ENCODE measurements around the gene CNTN4. TPM values are rescaled to one million over a fixed set of nuclear protein-coding genes. Genes with fewer than 3 reads are reported as not detected.

The CNTN4 gene
- polyA plus RNA-seq, 1 experiment: not detected

- no peak for DNase-seq (ENCODE audit: low read depth, low spot score)
- no peak for TF ChIP-seq CTCF (IDR thresholded peaks at IDR 0.05; ENCODE audit: low read depth, low read length)
- Histone ChIP-seq H3K9me3 (ENCODE audit: control insufficient read depth, insufficient read depth, low read length) (no peaks in the 10 kb centered on the region), H3K27ac (ENCODE audit: low read depth, low read length) (no peak overlapping the region), H3K27me3 (ENCODE audit: control insufficient read depth, insufficient read depth, low read length) (no peaks in the 10 kb centered on the region), H3K4me3 (ENCODE audit: low read depth, low read length) (no peak overlapping the region)
- ChIA-PET POLR2A (no interaction called here), CTCF (no interaction called here)
These were observed 120.2 kb downstream of the CNTN4 start for GRCh38 chr3:2218816-2219215.

GRCh38 chr3:2236203-2236602 is 137.5 kb downstream of the CNTN4 start:
- ChIA-PET CTCF (no interaction called here), POLR2A (no interaction called here)
- Histone ChIP-seq H3K27ac (ENCODE audit: low read depth, low read length) (no peak overlapping the region), H3K27me3 (ENCODE audit: control insufficient read depth, insufficient read depth, low read length) (no peaks in the 10 kb centered on the region), H3K4me3 (ENCODE audit: low read depth, low read length) (no peak overlapping the region), H3K9me3 (ENCODE audit: control insufficient read depth, insufficient read depth, low read length) (peaks cover 11% of the 10 kb centered on the region)
- no peak for TF ChIP-seq CTCF (IDR thresholded peaks at IDR 0.05; ENCODE audit: low read depth, low read length)
- no peak for DNase-seq (ENCODE audit: low read depth, low spot score)

GRCh38 chr3:2244137-2244536 is 145.5 kb downstream of the CNTN4 start:
- Histone ChIP-seq H3K9me3 (ENCODE audit: control insufficient read depth, insufficient read depth, low read length) (no peaks in the 10 kb centered on the region; the same call in 1 of the 2 replicates), H3K4me3 (ENCODE audit: low read depth, low read length) (no peak overlapping the region), H3K27ac (ENCODE audit: low read depth, low read length) (no peak overlapping the region), H3K27me3 (ENCODE audit: control insufficient read depth, insufficient read depth, low read length) (no peaks in the 10 kb centered on the region)
- no peak for DNase-seq (ENCODE audit: low read depth, low spot score)
- no peak for TF ChIP-seq CTCF (IDR thresholded peaks at IDR 0.05; ENCODE audit: low read depth, low read length)
- ChIA-PET POLR2A (no interaction called here), CTCF (no interaction called here)

- TF ChIP-seq CTCF (IDR thresholded peaks at IDR 0.05; ENCODE audit: low read depth, low read length): no peak
- no peaks in the 10 kb centered on the region; the same call in 1 of the 2 replicates for H3K9me3 ChIP-seq (ENCODE audit: control insufficient read depth, insufficient read depth, low read length)
These were observed 148.4 kb downstream of the CNTN4 start for GRCh38 chr3:2246873-2247648.

GRCh38 chr3:2247831-2248230 is 149.2 kb downstream of the CNTN4 start:
- CTCF ChIA-PET: no interaction called here
- H3K4me3 ChIP-seq (ENCODE audit: low read depth, low read length): no peak overlapping the region
- POLR2A ChIA-PET: no interaction called here
- TF ChIP-seq CTCF (IDR thresholded peaks at IDR 0.05; ENCODE audit: low read depth, low read length): no peak
- H3K27me3 ChIP-seq (ENCODE audit: control insufficient read depth, insufficient read depth, low read length): no peaks in the 10 kb centered on the region
- H3K27ac ChIP-seq (ENCODE audit: low read depth, low read length): no peak overlapping the region
- no peak for DNase-seq (ENCODE audit: low read depth, low spot score)
- H3K9me3 ChIP-seq (ENCODE audit: control insufficient read depth, insufficient read depth, low read length): no peaks in the 10 kb centered on the region; the same call in 1 of the 2 replicates

More at GRCh38 chr3:2246873-2247648, 148.4 kb downstream of the CNTN4 start:
- Histone ChIP-seq H3K27ac (ENCODE audit: low read depth, low read length) (no peak overlapping the region), H3K4me3 (ENCODE audit: low read depth, low read length) (no peak overlapping the region), H3K27me3 (ENCODE audit: control insufficient read depth, insufficient read depth, low read length) (no peaks in the 10 kb centered on the region)
- ChIA-PET CTCF (no interaction called here), POLR2A (no interaction called here)
- DNase-seq (ENCODE audit: low read depth, low spot score): no peak
